ENCODE data around the gene TARDBP. TPM values are rescaled to one million over a fixed set of nuclear protein-coding genes. Genes with fewer than 3 reads are reported as not detected.
"Not testable (repeated sequence)": the region's sequence is repeated elsewhere in the genome, so short reads cannot be mapped to it uniquely, and the experiment has no call there.

Gene TARDBP
- polyA plus RNA-seq, 1 donor from 2014 or later = 129 TPM

GRCh38 chr1:11046270-11046566 is 33.8 kb downstream of the TARDBP start:
- H3K9me2 ChIP-seq (ENCODE audit: insufficient read depth, low read length) = no peaks in the 10 kb centered on the region
- no peak overlapping the region for H3K9ac ChIP-seq (ENCODE audit: low read length)
- H3K27ac ChIP-seq (ENCODE audit: low read length) = no peak overlapping the region
- H3K79me2 ChIP-seq (replicated peaks; ENCODE audit: insufficient read depth, low read length) = no peaks in the 10 kb centered on the region
- H3K9me3 ChIP-seq (ENCODE audit: low read length) = no peaks in the 10 kb centered on the region
- TF ChIP-seq POLR2AphosphoS5 (IDR thresholded peaks at IDR 0.05) = no peak
- TF ChIP-seq EZH2 (IDR thresholded peaks at IDR 0.05; ENCODE audit: borderline replicate concordance, insufficient read depth, low read length, poor library complexity, severe bottlenecking) = no peak
- no peak for TF ChIP-seq RAD21 (conservative IDR thresholded peaks at IDR 0.05)
- no peak for TF ChIP-seq CTCF (IDR thresholded peaks at IDR 0.05; ENCODE audit: poor library complexity, severe bottlenecking)
- no peak for TF ChIP-seq EP300 (conservative IDR thresholded peaks at IDR 0.05; ENCODE audit: poor library complexity, severe bottlenecking)
- TF ChIP-seq REST (IDR thresholded peaks at IDR 0.05; ENCODE audit: borderline replicate concordance) = no peak
- no peak for TF ChIP-seq MXI1 (conservative IDR thresholded peaks at IDR 0.05; ENCODE audit: poor library complexity, severe bottlenecking)
- no peak for TF ChIP-seq TAF1 (IDR thresholded peaks at IDR 0.05; ENCODE audit: low read depth)
- no peak for TF ChIP-seq SMC3 (conservative IDR thresholded peaks at IDR 0.05; ENCODE audit: poor library complexity)
- H3K27me3 ChIP-seq (ENCODE audit: insufficient read depth, low read depth, low read length) = no peaks in the 10 kb centered on the region
- no peak overlapping the region for H3K4me2 ChIP-seq (ENCODE audit: low read length)
- H4K20me1 ChIP-seq (ENCODE audit: insufficient read depth) = no peaks in the 10 kb centered on the region
- H2AFZ ChIP-seq (ENCODE audit: low read depth, low read length) = no peak overlapping the region
- H3K4me3 ChIP-seq (ENCODE audit: low read length) = no peak overlapping the region
- H3F3A ChIP-seq (ENCODE audit: insufficient read depth, low read length, poor library complexity, severe bottlenecking) = no peaks in the 10 kb centered on the region
- H3K36me3 ChIP-seq (ENCODE audit: insufficient read depth, low read length) = no peaks in the 10 kb centered on the region

- no peaks in the 10 kb centered on the region for H3K9me3 ChIP-seq (ENCODE audit: low read length)
- no peaks in the 10 kb centered on the region for H3K79me2 ChIP-seq (replicated peaks; ENCODE audit: insufficient read depth, low read length)
- no peaks in the 10 kb centered on the region for H3F3A ChIP-seq (ENCODE audit: insufficient read depth, low read length, poor library complexity, severe bottlenecking)
- no peak within 1 kb of the TSS for H3K27ac ChIP-seq (ENCODE audit: low read length)
- no peaks in the 10 kb centered on the region for H3K9me2 ChIP-seq (ENCODE audit: insufficient read depth, low read length)
- H2AFZ ChIP-seq (ENCODE audit: low read depth, low read length) = no peak within 1 kb of the TSS
- H3K36me3 ChIP-seq (ENCODE audit: insufficient read depth, low read length) = no peaks in the 10 kb centered on the region
- H3K27me3 ChIP-seq (ENCODE audit: insufficient read depth, low read depth, low read length) = no peaks in the 10 kb centered on the region
- TF ChIP-seq MXI1 (conservative IDR thresholded peaks at IDR 0.05; ENCODE audit: poor library complexity, severe bottlenecking) = no peak
- no peak for TF ChIP-seq RAD21 (conservative IDR thresholded peaks at IDR 0.05)
- no peak for TF ChIP-seq POLR2AphosphoS5 (IDR thresholded peaks at IDR 0.05)
- no peak for TF ChIP-seq SMC3 (conservative IDR thresholded peaks at IDR 0.05; ENCODE audit: poor library complexity)
- TF ChIP-seq REST (IDR thresholded peaks at IDR 0.05; ENCODE audit: borderline replicate concordance) = no peak
- no peak for TF ChIP-seq EZH2 (IDR thresholded peaks at IDR 0.05; ENCODE audit: borderline replicate concordance, insufficient read depth, low read length, poor library complexity, severe bottlenecking)
- no peak for TF ChIP-seq CTCF (IDR thresholded peaks at IDR 0.05; ENCODE audit: poor library complexity, severe bottlenecking)
- no peak for TF ChIP-seq TAF1 (IDR thresholded peaks at IDR 0.05; ENCODE audit: low read depth)
- TF ChIP-seq EP300 (conservative IDR thresholded peaks at IDR 0.05; ENCODE audit: poor library complexity, severe bottlenecking) = no peak
- no peak within 1 kb of the TSS for H3K9ac ChIP-seq (ENCODE audit: low read length)
- H3K4me3 ChIP-seq (ENCODE audit: low read length) = no peak within 1 kb of the TSS
- H3K4me2 ChIP-seq (ENCODE audit: low read length) = no peak within 1 kb of the TSS
- no peaks in the 10 kb centered on the region for H4K20me1 ChIP-seq (ENCODE audit: insufficient read depth)
These were observed 34.3 kb downstream of the TARDBP start, which contains the start of gene MASP2 for GRCh38 chr1:11046625-11047365. Gene MASP2 (minus strand): TSS chr1:11047239. CDS start chr1:11047207, 32 bp downstream.

GRCh38 chr1:11051121-11051520 is 38.7 kb downstream of the TARDBP start:
- H3K9me3 ChIP-seq (ENCODE audit: low read length); H3K36me3 ChIP-seq (ENCODE audit: insufficient read depth, low read length); H3F3A ChIP-seq (ENCODE audit: insufficient read depth, low read length, poor library complexity, severe bottlenecking); H3K79me2 ChIP-seq (replicated peaks; ENCODE audit: insufficient read depth, low read length); H3K9me2 ChIP-seq (ENCODE audit: insufficient read depth, low read length); H3K27me3 ChIP-seq (ENCODE audit: insufficient read depth, low read depth, low read length); H3K9ac ChIP-seq (ENCODE audit: low read length); H4K20me1 ChIP-seq (ENCODE audit: insufficient read depth); H3K4me2 ChIP-seq (ENCODE audit: low read length); H3K4me3 ChIP-seq (ENCODE audit: low read length); H2AFZ ChIP-seq (ENCODE audit: low read depth, low read length); H3K27ac ChIP-seq (ENCODE audit: low read length): not testable (repeated sequence)

Measured in neural cell (in vitro differentiated cells).